ENCODE results near the gene NGRN.

GRCh38 chr15:90257776-90258175 lies 7.7 kb upstream of the NGRN start:
- TF ChIP-seq GABPA (IDR thresholded peaks at IDR 0.05; ENCODE audit: low read depth) (no peak), IRF3 (IDR thresholded peaks at IDR 0.05; ENCODE audit: low read depth, low read length) (no peak), TAF1 (IDR thresholded peaks at IDR 0.05; ENCODE audit: borderline replicate concordance, low read depth, low read length) (no peak), EP300 (IDR thresholded peaks at IDR 0.05; ENCODE audit: borderline replicate concordance in 1 of 2, low read depth in 1 of 2, low read length in 1 of 2) (no peak), SMC3 (IDR thresholded peaks at IDR 0.05; ENCODE audit: low read depth, low read length) (no peak)
- TF ChIP-seq, protein P1, sequence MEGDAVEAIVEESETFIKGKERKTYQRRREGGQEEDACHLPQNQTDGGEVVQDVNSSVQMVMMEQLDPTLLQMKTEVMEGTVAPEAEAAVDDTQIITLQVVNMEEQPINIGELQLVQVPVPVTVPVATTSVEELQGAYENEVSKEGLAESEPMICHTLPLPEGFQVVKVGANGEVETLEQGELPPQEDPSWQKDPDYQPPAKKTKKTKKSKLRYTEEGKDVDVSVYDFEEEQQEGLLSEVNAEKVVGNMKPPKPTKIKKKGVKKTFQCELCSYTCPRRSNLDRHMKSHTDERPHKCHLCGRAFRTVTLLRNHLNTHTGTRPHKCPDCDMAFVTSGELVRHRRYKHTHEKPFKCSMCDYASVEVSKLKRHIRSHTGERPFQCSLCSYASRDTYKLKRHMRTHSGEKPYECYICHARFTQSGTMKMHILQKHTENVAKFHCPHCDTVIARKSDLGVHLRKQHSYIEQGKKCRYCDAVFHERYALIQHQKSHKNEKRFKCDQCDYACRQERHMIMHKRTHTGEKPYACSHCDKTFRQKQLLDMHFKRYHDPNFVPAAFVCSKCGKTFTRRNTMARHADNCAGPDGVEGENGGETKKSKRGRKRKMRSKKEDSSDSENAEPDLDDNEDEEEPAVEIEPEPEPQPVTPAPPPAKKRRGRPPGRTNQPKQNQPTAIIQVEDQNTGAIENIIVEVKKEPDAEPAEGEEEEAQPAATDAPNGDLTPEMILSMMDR (IDR thresholded peaks at IDR 0.05): no peak
- TF ChIP-seq, protein P2, sequence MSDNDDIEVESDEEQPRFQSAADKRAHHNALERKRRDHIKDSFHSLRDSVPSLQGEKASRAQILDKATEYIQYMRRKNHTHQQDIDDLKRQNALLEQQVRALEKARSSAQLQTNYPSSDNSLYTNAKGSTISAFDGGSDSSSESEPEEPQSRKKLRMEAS (IDR thresholded peaks at IDR 0.05; ENCODE audit: low read depth): no peak
- TF ChIP-seq, protein P3, sequence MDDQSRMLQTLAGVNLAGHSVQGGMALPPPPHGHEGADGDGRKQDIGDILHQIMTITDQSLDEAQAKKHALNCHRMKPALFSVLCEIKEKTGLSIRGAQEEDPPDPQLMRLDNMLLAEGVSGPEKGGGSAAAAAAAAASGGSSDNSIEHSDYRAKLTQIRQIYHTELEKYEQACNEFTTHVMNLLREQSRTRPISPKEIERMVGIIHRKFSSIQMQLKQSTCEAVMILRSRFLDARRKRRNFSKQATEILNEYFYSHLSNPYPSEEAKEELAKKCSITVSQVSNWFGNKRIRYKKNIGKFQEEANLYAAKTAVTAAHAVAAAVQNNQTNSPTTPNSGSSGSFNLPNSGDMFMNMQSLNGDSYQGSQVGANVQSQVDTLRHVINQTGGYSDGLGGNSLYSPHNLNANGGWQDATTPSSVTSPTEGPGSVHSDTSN (IDR thresholded peaks at IDR 0.05): no peak
